ENCODE data around the gene XPO6.

Gene XPO6

GRCh38 chr16:28183930-28184329, 27.8 kb downstream of the XPO6 start:
- DNase-seq, result no peak

DNA sequence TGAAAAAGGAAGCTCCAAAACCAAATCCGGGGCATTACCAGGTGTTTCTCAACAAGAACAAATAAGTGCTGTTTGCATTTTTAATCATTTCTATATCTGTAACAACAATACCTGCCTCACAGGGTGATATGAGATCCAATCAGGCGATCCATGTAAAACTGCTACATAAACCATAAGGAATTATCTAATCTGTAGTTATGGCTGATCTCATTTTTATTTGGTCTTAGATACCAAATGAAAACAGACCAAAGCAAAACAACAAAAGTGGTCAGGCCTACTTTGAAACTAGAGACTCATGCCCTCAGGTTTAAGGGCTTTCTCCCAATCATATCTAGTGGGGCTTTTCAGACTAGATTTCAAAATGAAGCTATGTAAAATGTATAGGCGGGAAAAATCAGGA, 28.3 kb downstream of the XPO6 start:
- DNase-seq, result no peak

DNA sequence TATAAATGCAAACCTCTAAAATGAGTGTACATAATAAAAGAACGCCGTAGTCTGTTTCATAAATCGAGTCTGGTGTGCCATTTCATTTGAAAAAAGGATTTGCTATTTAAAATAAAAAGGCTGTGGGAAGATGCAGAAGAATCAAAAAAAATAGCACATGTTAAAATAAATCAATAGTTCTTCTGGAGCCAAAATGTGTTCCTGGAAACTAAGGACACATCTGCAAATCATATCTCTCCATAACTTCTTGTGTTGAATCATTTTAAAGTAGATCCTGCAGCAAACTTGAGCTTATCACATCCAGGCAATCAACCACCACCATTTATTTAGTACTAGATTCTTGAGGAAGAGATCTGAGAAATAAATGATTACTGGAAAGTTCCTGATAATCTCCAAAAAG, 29.0 kb downstream of the XPO6 start:
- no peak for DNase-seq

DNA sequence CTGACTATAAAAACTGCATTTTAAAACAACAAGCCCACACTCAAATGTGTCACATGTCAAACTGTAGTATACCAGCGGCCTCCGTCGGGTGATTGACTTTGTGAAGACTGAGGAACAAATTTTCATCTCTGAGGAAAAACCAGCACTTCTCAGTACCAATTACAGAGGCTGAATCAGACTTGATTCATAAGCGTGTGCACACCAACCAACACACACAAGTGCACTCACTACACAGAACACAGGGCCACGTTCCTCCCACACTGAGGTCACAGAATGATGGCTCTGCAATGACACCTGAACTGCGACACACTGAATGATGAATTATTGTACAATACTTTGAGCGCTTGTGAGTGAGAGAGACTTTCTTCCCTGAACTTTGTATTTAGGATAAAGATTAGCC, 29.6 kb downstream of the XPO6 start:
- DNase-seq, result no peak

DNA sequence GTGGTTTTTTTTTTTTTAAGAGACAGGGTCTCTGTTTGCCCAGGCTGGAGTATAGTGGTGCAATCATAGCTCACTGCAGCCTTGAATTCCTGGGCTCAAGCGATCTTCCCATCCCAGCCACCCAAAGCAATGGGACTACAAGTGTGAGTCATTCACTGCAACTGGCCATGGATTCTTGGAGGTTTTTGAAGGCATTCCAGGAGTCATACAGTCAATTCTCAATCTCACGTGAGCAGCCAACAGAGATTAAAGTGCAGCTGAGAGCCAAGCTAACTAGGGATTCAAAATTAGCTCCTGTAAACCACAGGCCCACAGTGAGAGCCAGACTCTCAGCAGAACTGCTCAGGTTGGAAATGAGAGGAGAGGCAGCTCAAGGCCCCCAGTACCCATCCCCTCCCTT, 30.2 kb downstream of the XPO6 start:
- DNase-seq, result no peak

- DNase-seq, result no peak
Measured at GRCh38 chr16:28180655-28181460, 30.9 kb downstream of the XPO6 start.

DNA sequence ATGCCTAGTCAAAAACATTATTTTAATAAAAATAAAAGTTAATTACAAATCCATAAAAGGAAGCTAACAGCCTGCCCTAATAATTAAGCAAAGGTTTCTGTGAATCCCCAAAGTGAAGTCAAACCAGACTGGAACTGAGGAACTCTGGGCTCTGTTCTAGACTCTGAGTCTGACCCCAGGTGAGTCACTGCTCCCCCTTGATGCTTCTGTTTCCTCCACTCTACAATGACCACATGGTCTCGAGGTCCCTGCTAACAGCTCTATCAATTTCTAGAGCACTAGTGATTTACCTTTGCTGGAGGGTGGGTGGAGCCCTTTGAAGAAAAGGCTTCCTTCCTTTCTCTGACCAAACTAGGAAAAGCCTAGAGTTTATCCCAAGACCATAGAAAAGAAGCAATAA, 32.4 kb downstream of the XPO6 start:
- DNase-seq, result no peak

- DNase-seq, result no peak
Measured at GRCh38 chr16:28175715-28176114, 36.0 kb downstream of the XPO6 start.

- DNase-seq, result no peak
Measured at GRCh38 chr16:28172336-28172735, 39.4 kb downstream of the XPO6 start.

GRCh38 chr16:28171816-28172215, 39.9 kb downstream of the XPO6 start:
- no peak for DNase-seq

- DNase-seq, result no peak
Measured at GRCh38 chr16:28168991-28169554, 42.7 kb downstream of the XPO6 start.

DNA sequence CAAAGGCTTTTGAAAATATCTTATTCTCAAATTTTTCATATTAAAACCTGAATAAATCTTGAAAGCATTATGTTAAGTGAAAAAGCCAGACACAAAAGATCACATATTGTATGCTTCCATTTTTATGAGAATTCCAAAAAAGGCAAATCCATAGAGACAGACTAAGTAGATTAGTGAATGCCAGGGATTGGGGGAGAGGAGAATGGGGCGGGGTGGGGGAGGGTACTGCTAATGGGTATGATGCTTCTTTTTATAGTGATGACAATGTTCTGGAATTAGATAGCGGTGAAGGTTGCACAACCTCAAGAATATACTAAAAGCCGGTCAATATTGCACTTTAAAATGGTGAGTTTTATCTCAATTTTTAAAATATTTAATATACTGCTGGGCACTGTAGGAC, 44.0 kb downstream of the XPO6 start:
- DNase-seq, result no peak

DNA sequence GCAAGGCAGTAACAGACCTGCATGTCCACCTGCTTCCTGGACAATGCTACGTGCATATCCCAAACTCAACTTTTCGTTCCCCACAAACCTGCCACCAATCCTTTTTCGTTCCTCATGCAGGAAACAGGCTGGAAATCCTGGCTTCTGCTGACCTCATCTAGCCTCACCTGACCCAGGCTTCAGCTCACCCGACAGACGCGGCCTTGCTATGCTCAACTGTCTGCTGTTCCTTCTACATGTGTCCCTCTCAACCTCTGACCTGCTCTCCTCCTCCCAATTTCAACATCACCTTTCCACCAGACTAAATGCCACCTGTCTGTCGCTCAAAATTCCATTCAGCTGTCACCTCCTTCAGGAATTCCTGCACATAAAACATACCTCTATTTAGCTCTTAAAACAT, 44.5 kb downstream of the XPO6 start:
- no peak for DNase-seq

DNA sequence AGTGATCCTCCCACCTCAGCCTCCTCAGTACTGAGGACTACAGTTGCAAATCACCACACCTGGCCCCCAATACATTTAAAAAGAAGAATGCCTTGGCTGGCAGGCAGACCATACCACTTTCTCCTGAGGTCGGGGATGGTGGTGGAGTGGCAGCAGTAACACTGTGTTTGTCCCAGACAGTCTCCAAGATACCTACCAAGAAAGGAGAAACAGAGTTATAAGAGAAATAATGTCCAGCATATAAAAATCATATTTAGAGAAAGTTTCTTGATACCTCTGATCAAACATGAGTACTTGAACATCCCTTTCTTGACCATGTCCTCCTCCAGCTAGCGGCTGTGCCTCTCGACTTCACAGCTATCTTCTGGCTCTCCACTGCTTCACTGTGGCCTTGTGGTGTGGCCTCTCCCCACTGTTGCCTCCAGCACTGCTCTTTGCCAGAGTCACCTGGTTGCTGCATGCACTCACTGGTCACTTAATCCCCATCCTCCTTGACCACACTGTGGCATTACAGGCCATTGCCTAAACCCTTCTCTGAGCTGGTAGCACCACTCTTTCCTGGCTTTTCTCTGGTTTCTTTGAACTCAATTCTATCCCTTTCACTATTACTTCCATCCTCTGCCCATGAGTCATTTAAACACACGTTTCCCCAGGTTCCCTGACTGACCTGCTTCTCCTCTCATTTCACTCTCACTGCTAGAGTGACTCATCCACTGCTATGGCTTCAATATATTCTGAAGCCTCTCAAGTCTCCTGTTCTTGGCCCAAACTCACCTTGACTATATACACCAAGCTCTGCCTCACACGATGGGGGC, 45.2 kb downstream of the XPO6 start:
- no peak for DNase-seq

DNA sequence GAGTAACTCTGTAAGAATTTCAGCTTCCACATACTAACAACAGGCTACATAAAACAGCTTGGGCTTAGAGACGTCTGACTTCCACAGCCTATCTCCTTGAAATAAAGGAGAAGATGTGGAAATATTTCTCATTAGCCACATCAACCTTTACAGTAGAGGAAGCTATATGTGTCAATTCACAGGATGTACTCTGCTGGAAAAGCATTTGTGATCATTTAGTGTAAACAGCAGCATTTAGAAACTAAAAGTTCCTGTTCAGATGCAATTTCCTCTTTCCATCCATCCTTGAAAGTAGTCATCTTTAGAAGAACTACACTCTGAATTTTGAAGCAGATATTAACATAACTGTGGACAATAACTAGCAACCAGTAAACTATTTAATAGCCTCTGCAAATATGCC, 46.2 kb downstream of the XPO6 start:
- no peak for DNase-seq

GRCh38 chr16:28164140-28164539, 47.6 kb downstream of the XPO6 start:
- no peak for DNase-seq

DNA sequence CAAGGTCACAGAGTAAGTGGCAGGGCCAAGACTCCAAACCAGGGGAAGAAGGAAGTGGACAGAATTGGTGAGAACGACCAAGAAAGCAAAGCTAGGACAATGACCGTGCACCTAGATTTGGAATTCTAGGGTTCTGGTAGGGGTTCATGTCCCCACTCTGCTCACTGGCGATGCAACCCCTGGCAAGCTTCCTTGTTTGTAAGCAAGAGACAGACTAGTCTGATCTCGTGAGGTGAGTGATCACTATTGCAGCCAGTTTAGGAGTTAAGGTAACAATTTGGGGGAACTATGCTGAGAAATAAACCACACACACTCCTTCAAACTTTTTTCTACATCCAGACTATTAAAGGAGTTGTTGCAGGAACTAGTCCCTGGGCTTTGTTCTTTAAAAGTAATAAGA, 48.1 kb downstream of the XPO6 start:
- DNase-seq, result no peak

DNA sequence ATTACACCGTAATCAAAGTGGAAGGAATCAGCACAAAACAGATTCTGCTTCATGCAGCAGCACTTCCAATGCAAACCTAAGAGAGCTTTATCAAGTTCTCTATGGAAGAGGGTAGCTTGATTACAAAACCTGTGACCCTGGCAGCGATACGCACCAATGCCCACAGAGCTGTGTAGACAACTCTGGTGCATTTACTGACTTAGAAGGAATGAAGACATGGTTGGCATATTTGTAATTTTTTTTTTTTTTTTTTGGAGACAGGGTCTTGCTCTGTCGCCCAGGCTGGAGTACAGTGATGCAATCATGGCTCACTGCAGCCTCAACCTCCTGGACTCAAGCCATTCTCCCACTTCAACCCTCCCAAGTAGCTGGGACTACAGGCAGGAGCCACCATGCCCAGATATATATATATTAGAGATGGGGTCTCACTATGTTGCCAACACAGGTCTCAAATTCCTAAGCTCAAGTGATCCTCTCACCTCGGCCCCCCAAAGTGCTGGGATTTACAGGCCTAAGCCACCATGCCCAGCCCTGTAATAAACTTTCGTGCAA, 49.4 kb downstream of the XPO6 start:
- DNase-seq, result no peak

DNA sequence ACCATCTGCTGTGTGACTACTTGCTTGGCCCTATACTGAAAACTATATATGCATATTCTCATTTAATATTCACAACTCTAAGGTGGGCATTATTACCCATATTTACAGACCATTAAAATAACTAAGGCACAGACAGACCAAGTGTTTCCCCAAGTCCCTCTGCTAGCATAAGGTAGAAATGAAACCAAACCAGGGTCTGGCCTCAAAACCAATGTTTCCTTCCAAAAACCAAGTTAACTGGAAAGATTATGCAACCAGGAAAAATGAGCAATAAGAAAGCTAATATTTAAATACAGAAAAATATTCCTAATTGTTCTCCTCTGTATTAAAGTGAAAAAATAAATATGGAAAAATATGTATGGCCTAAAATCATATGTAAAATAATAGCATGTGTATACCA, 50.1 kb downstream of the XPO6 start:
- no peak for DNase-seq

GRCh38 chr16:28158136-28158535, 53.6 kb downstream of the XPO6 start:
- DNase-seq, result no peak

GRCh38 chr16:28156056-28156680, 55.6 kb downstream of the XPO6 start:
- DNase-seq, result no peak

DNA sequence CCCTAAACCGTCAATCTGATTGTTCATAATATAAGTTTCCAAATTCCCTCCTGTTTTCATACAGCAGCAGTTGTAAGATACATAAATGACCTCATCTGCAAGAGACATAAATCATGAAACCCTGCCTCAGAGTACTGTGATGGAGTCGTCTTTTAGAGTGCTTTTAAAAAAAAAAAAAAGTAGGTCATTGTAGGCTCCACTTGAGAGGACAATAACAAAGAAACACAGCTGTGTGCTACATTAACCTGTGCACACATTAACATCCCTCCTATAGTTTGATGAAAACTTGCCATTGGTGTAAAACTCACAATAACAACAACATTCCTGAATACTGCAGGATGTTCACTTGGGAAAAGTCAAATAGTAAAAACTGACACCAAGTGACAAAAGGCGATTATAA, 56.5 kb downstream of the XPO6 start:
- no peak for DNase-seq

DNA sequence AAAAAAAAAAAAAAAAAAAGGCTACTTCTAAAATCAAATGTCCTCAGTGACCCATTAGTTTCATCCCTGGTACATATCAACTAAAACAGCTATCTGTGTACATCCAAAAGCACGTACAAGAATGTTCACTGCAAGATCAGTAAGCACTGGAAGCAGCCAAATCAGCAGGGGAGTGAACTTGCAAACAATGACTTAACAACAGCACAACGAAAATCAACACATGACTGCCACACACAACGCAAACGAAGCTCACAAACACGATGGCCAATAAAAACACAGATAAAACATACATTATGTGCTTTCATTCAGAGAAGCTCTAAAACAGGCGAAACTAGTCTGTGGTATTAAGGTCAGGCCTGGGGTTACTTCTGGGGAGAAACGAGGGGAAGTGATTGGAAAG, 60.6 kb downstream of the XPO6 start:
- DNase-seq, result no peak
